Large intestine (tissue), 3 donors: Measurements from ENCODE around the gene CLCA1. TPM values are rescaled to one million over a fixed set of nuclear protein-coding genes. Genes with fewer than 3 reads are reported as not detected.
A peak's percentile ranks its signal among the peaks of the same experiment; 100 is the strongest.

ENCODE experiments used
- DNase-seq, 2 donors: peaks; one replicate each; pipeline versions ENCODE4 v3.0.0 to v3.0.0-alpha.2; 2013
- H3K27ac ChIP-seq: one replicate; pipeline ENCODE4 v1.5.1; 2013; ENCODE audit warnings: low read length
- H3K27me3 ChIP-seq: 2 replicates; pipeline ENCODE4 v1.6.1; 2013; ENCODE audit warnings: low read length; ENCODE audit not compliant: control insufficient read depth, insufficient read depth
- H3K36me3 ChIP-seq: 2 replicates; pipeline ENCODE4 v1.6.1; 2013; ENCODE audit warnings: low read length; ENCODE audit not compliant: control insufficient read depth, insufficient read depth
- H3K4me1 ChIP-seq: one replicate; pipeline ENCODE4 v1.6.1; 2013; ENCODE audit warnings: low read length; ENCODE audit not compliant: control insufficient read depth, insufficient read depth
- H3K4me3 ChIP-seq: one replicate; pipeline ENCODE4 v1.5.1; 2013; ENCODE audit warnings: low read length
- H3K9me3 ChIP-seq: one replicate; pipeline ENCODE4 v1.6.1; 2013; ENCODE audit warnings: mild to moderate bottlenecking, low read depth, low read length, moderate library complexity; ENCODE audit not compliant: control insufficient read depth
- WGBS: methylation state at CpG from one replicate; pipeline ENCODE4 v1.1.5; 2013; ENCODE audit warnings: low lambda C conversion rate; ENCODE audit not compliant: insufficient coverage; 5-methylcytosine and 5-hydroxymethylcytosine counted together
- polyA plus RNA-seq: library from polyadenylated mRNA; unstranded; fragments of 120-200 nt; gene quantifications from one replicate; pipeline ENCODE4 v1.2.1, GENCODE V29; 2013

CLCA1 gene
- polyA plus RNA-seq, 1 donor: 2,132 TPM

DNA sequence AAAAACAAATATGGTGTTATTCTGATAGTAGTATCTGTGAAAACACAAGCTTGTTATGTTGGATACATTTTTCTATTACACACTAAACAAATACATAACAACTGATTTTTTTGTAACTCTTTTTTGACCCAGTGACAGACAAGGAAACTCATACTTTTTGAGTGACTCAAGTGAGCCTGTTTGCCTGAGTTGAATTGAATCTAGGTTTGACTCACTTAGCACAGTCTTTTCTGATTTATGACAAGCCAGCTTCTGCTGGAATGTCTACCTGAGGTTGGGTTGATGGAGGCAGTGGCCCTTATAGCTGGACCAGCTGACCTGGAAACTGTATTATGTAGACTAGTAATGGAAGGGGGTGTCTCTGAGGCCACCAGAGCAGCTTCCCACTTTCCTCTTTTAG lies 73.9 kb downstream of the CLCA1 start:
- Histone ChIP-seq H3K4me1 (no peaks in the 10 kb centered on the region), H3K27ac (no peak overlapping the region), H3K9me3 (no peaks in the 10 kb centered on the region), H3K36me3 (no peaks in the 10 kb centered on the region), H3K4me3 (no peak overlapping the region), H3K27me3 (no peaks in the 10 kb centered on the region)
- no peak for DNase-seq

DNA sequence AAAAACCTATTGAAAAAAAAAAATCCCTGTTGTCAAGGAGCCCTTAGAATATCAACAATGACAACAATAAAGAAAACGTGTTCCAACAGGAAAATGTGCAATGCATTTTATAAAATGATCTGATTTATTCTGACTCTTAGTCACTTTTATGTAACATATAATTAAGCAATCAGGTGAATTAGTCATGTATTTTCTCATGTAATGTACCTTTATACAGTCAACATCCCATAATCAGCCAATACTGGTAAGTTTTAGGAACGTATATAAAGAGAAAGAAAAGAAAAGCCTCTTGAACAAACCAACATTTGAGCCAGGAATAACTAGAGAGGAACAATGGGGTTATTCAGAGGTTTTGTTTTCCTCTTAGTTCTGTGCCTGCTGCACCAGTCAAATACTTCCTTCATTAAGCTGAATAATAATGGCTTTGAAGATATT lies 78.1 kb downstream of the CLCA1 start, which contains the start of gene CLCA4:
CLCA4 (plus strand) TSS at position 292 of the 435 bp plus-strand sequence; CDS start at position 334, 42 bp downstream.
- no peaks in the 10 kb centered on the region for H3K36me3 ChIP-seq
- no peak within 1 kb of the TSS for H3K4me3 ChIP-seq
- H3K4me1 ChIP-seq: peaks cover 11% of the 10 kb centered on the region
- no peaks in the 10 kb centered on the region for H3K9me3 ChIP-seq
- H3K27ac ChIP-seq: no peak within 1 kb of the TSS
- DNase-seq: no peak
- no peaks in the 10 kb centered on the region for H3K27me3 ChIP-seq
- 65% methylated on average over 2 of the region's 2 CpGs for WGBS

DNA sequence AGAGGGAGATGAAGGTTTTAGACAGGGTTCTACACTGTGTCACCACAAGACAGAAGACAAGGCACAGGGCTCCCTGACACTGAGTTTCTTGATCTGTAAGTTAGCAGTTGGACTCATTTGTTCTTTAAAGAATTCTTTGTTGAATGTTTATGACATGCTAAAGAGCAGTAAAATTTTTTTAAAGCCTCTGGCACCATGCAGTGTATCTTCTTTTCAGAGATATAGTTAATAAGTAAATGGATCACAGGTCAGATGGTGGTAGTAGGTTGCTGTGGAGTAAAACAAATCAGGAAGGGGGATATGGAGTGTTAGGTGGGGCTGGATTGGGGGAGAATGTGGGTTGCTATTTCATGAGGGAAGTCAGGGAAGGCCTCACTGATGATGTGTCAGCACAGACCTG lies 80.1 kb downstream of the CLCA1 start:
- H3K9me3 ChIP-seq: peaks cover 13% of the 10 kb centered on the region
- peaks cover 11% of the 10 kb centered on the region for H3K4me1 ChIP-seq
- H3K27ac ChIP-seq: peak overlapping the region; percentile 62
- no peaks in the 10 kb centered on the region for H3K27me3 ChIP-seq
- no peak overlapping the region for H3K4me3 ChIP-seq
- H3K36me3 ChIP-seq: no peaks in the 10 kb centered on the region
- peak; percentile 21 to 82 for DNase-seq

Other genes starting within 250 kb of the CLCA1 start
- 43.4 TPM for gene ODF2L, start 72.6 kb upstream of the CLCA1 start, polyA plus RNA-seq
- 1.0 TPM for gene CLCA2, start 44.8 kb upstream of the CLCA1 start, polyA plus RNA-seq
- gene CLCA4, start 78.2 kb downstream of the CLCA1 start, polyA plus RNA-seq: 0.04 TPM
- 62.7 TPM for gene SH3GLB1, start 235.6 kb downstream of the CLCA1 start, polyA plus RNA-seq